ENCODE results near the gene SMAP1. TPM values are rescaled to one million over a fixed set of nuclear protein-coding genes. Genes with fewer than 3 reads are reported as not detected.
"Not testable (repeated sequence)": the region's sequence is repeated elsewhere in the genome, so short reads cannot be mapped to it uniquely, and the experiment has no call there.

The SMAP1 gene
- total and polyA plus RNA-seq, 9 donors: 19.4 to 27.7 (median 26.3) TPM

GRCh38 chr6:70734979-70735378 lies 67.3 kb downstream of the SMAP1 start:
- peaks cover 2% of the 10 kb centered on the region for H3K4me1 ChIP-seq (ENCODE audit: control insufficient read depth, insufficient read depth, low read length)
- no peak overlapping the region for H3K4me3 ChIP-seq (ENCODE audit: low read length)
- no peak for DNase-seq
- no peaks in the 10 kb centered on the region for H3K36me3 ChIP-seq (ENCODE audit: control insufficient read depth, insufficient read depth, low read length)
- no peak overlapping the region for H3K27ac ChIP-seq (ENCODE audit: low read length)
- H3K9me3 ChIP-seq (replicated peaks; ENCODE audit: control insufficient read depth, low read depth, low read length): no peaks in the 10 kb centered on the region
- WGBS (ENCODE audit: insufficient coverage): no CpG with 5 or more reads among the region's 1 CpG
- H3K27me3 ChIP-seq (ENCODE audit: control insufficient read depth, insufficient read depth, low read length): no peaks in the 10 kb centered on the region

GRCh38 chr6:70735513-70735912 lies 67.8 kb downstream of the SMAP1 start:
- Histone ChIP-seq H3K9me3 (replicated peaks; ENCODE audit: control insufficient read depth, low read depth, low read length) (no peaks in the 10 kb centered on the region), H3K27ac (ENCODE audit: low read length) (no peak overlapping the region), H3K36me3 (ENCODE audit: control insufficient read depth, insufficient read depth, low read length) (no peaks in the 10 kb centered on the region), H3K27me3 (ENCODE audit: control insufficient read depth, insufficient read depth, low read length) (no peaks in the 10 kb centered on the region), H3K4me3 (ENCODE audit: low read length) (no peak overlapping the region), H3K4me1 (ENCODE audit: control insufficient read depth, insufficient read depth, low read length) (peaks cover 2% of the 10 kb centered on the region)
- WGBS (ENCODE audit: insufficient coverage): 100% methylated on average over 3 of the region's 6 CpGs
- DNase-seq: peak; percentile 7

GRCh38 chr6:70738028-70738427 lies 70.3 kb downstream of the SMAP1 start:
- Histone ChIP-seq H3K36me3 (ENCODE audit: control insufficient read depth, insufficient read depth, low read length) (no peaks in the 10 kb centered on the region), H3K27me3 (ENCODE audit: control insufficient read depth, insufficient read depth, low read length) (no peaks in the 10 kb centered on the region), H3K27ac (ENCODE audit: low read length) (no peak overlapping the region), H3K4me1 (ENCODE audit: control insufficient read depth, insufficient read depth, low read length) (peaks cover 2% of the 10 kb centered on the region), H3K9me3 (replicated peaks; ENCODE audit: control insufficient read depth, low read depth, low read length) (peaks cover 3% of the 10 kb centered on the region), H3K4me3 (ENCODE audit: low read length) (no peak overlapping the region)
- no peak for DNase-seq
- 90% methylated on average over 2 of the region's 2 CpGs for WGBS (ENCODE audit: insufficient coverage)

- no peak for DNase-seq
- H3K9me3 ChIP-seq (replicated peaks; ENCODE audit: control insufficient read depth, low read depth, low read length): peaks cover 3% of the 10 kb centered on the region
- WGBS (ENCODE audit: insufficient coverage): no CpG with 5 or more reads among the region's 2 CpGs
Observed at GRCh38 chr6:70739534-70739933, 71.9 kb downstream of the SMAP1 start.

GRCh38 chr6:70740746-70741145 lies 73.1 kb downstream of the SMAP1 start:
- WGBS (ENCODE audit: insufficient coverage): 100% methylated on average over 1 of the region's 2 CpGs
- not testable (repeated sequence) for H3K27ac ChIP-seq (ENCODE audit: low read length); H3K4me1 ChIP-seq (ENCODE audit: control insufficient read depth, insufficient read depth, low read length)

More at GRCh38 chr6:70739534-70739933, 71.9 kb downstream of the SMAP1 start:
- Histone ChIP-seq H3K27me3 (ENCODE audit: control insufficient read depth, insufficient read depth, low read length) (no peaks in the 10 kb centered on the region), H3K27ac (ENCODE audit: low read length) (no peak overlapping the region), H3K4me1 (ENCODE audit: control insufficient read depth, insufficient read depth, low read length) (peaks cover 2% of the 10 kb centered on the region), H3K36me3 (ENCODE audit: control insufficient read depth, insufficient read depth, low read length) (no peaks in the 10 kb centered on the region), H3K4me3 (ENCODE audit: low read length) (no peak overlapping the region)

GRCh38 chr6:70742462-70742861 lies 74.8 kb downstream of the SMAP1 start:
- not testable (repeated sequence) for H3K4me1 ChIP-seq (ENCODE audit: control insufficient read depth, insufficient read depth, low read length); H3K27me3 ChIP-seq (ENCODE audit: control insufficient read depth, insufficient read depth, low read length); H3K4me3 ChIP-seq (ENCODE audit: low read length); H3K9me3 ChIP-seq (replicated peaks; ENCODE audit: control insufficient read depth, low read depth, low read length); H3K36me3 ChIP-seq (ENCODE audit: control insufficient read depth, insufficient read depth, low read length); DNase-seq; H3K27ac ChIP-seq (ENCODE audit: low read length)
- no CpG with 5 or more reads among the region's 3 CpGs for WGBS (ENCODE audit: insufficient coverage)

More at GRCh38 chr6:70740746-70741145, 73.1 kb downstream of the SMAP1 start:
- H3K9me3 ChIP-seq (replicated peaks; ENCODE audit: control insufficient read depth, low read depth, low read length); H3K4me3 ChIP-seq (ENCODE audit: low read length); H3K27me3 ChIP-seq (ENCODE audit: control insufficient read depth, insufficient read depth, low read length); DNase-seq; H3K36me3 ChIP-seq (ENCODE audit: control insufficient read depth, insufficient read depth, low read length): not testable (repeated sequence)

- H3K4me3 ChIP-seq (ENCODE audit: low read length): no peak overlapping the region
- H3K4me1 ChIP-seq (ENCODE audit: control insufficient read depth, insufficient read depth, low read length): no peaks in the 10 kb centered on the region
- WGBS (ENCODE audit: insufficient coverage): no CpG with 5 or more reads among the region's 1 CpG
- H3K27ac ChIP-seq (ENCODE audit: low read length): no peak overlapping the region
- H3K27me3 ChIP-seq (ENCODE audit: control insufficient read depth, insufficient read depth, low read length): no peaks in the 10 kb centered on the region
- H3K36me3 ChIP-seq (ENCODE audit: control insufficient read depth, insufficient read depth, low read length): no peaks in the 10 kb centered on the region
- no peak for DNase-seq
- H3K9me3 ChIP-seq (replicated peaks; ENCODE audit: control insufficient read depth, low read depth, low read length): no peaks in the 10 kb centered on the region
Observed at GRCh38 chr6:70753870-70754380, 86.2 kb downstream of the SMAP1 start.

GRCh38 chr6:70758883-70759282 lies 91.2 kb downstream of the SMAP1 start:
- DNase-seq: no peak
- Histone ChIP-seq H3K4me3 (ENCODE audit: low read length) (no peak overlapping the region), H3K27me3 (ENCODE audit: control insufficient read depth, insufficient read depth, low read length) (no peaks in the 10 kb centered on the region), H3K27ac (ENCODE audit: low read length) (no peak overlapping the region), H3K36me3 (ENCODE audit: control insufficient read depth, insufficient read depth, low read length) (no peaks in the 10 kb centered on the region), H3K4me1 (ENCODE audit: control insufficient read depth, insufficient read depth, low read length) (no peaks in the 10 kb centered on the region), H3K9me3 (replicated peaks; ENCODE audit: control insufficient read depth, low read depth, low read length) (no peaks in the 10 kb centered on the region)
- WGBS (ENCODE audit: insufficient coverage): 83% methylated on average over 1 of the region's 1 CpG

GRCh38 chr6:70763754-70764510 lies 96.2 kb downstream of the SMAP1 start:
- DNase-seq: no peak
- WGBS (ENCODE audit: insufficient coverage): no CpG with 5 or more reads among the region's 4 CpGs
- peaks cover 4% of the 10 kb centered on the region for H3K36me3 ChIP-seq (ENCODE audit: control insufficient read depth, insufficient read depth, low read length)
- no peaks in the 10 kb centered on the region for H3K4me1 ChIP-seq (ENCODE audit: control insufficient read depth, insufficient read depth, low read length)
- no peak overlapping the region for H3K4me3 ChIP-seq (ENCODE audit: low read length)
- no peak overlapping the region for H3K27ac ChIP-seq (ENCODE audit: low read length)
- H3K27me3 ChIP-seq (ENCODE audit: control insufficient read depth, insufficient read depth, low read length): no peaks in the 10 kb centered on the region
- no peaks in the 10 kb centered on the region for H3K9me3 ChIP-seq (replicated peaks; ENCODE audit: control insufficient read depth, low read depth, low read length)

- no peaks in the 10 kb centered on the region for H3K9me3 ChIP-seq (replicated peaks; ENCODE audit: control insufficient read depth, low read depth, low read length)
- no CpG with 5 or more reads among the region's 4 CpGs for WGBS (ENCODE audit: insufficient coverage)
Observed at GRCh38 chr6:70764706-70765105, 97.0 kb downstream of the SMAP1 start.

More at GRCh38 chr6:70764706-70765105, 97.0 kb downstream of the SMAP1 start:
- H3K27ac ChIP-seq (ENCODE audit: low read length): no peak overlapping the region
- no peak for DNase-seq
- H3K27me3 ChIP-seq (ENCODE audit: control insufficient read depth, insufficient read depth, low read length): no peaks in the 10 kb centered on the region
- peaks cover 4% of the 10 kb centered on the region for H3K36me3 ChIP-seq (ENCODE audit: control insufficient read depth, insufficient read depth, low read length)
- no peaks in the 10 kb centered on the region for H3K4me1 ChIP-seq (ENCODE audit: control insufficient read depth, insufficient read depth, low read length)
- no peak overlapping the region for H3K4me3 ChIP-seq (ENCODE audit: low read length)
